Measurements from ENCODE around the gene ID4. TPM values are rescaled to one million over a fixed set of nuclear protein-coding genes. Genes with fewer than 3 reads are reported as not detected.

ID4 gene
- total and polyA plus RNA-seq, 11 donors = 1.5 to 29.6 (median 2.9) TPM

- no peak for ATAC-seq
- DNase-seq = no peak
- WGBS, 4 donors = 73 to 81% (median 78%) methylated on average over 2 of the region's 2 CpGs
- TF ChIP-seq POLR2A (IDR thresholded peaks at IDR 0.05) = no peak
- no peak for TF ChIP-seq CTCF (IDR thresholded peaks at IDR 0.05)
- H3K27ac ChIP-seq = no peak overlapping the region
- no peak overlapping the region for H3K4me3 ChIP-seq
- peaks cover 0 to 11% (median 0%) of the 10 kb centered on the region in 12 donors for H3K9me3 ChIP-seq
- intact Hi-C loops (cut with DNase I) = loop anchor here in 1 of 10 donors (10.0 kb wide), 1 partner anchor 236 kb away; no protein-coding TSS in a partner anchor
- no peaks in the 10 kb centered on the region for H3K36me3 ChIP-seq
- H3K4me1 ChIP-seq = no peaks in the 10 kb centered on the region
- H3K27me3 ChIP-seq = peaks cover 0 to 3% (median 0%) of the 10 kb centered on the region in 9 donors
Measured at GRCh38 chr6:19818805-19819204, 18.4 kb upstream of the ID4 start.

- TF ChIP-seq CTCF (IDR thresholded peaks at IDR 0.05) (no peak), POLR2A (IDR thresholded peaks at IDR 0.05) (no peak)
- peaks cover 0 to 3% (median 0%) of the 10 kb centered on the region in 9 donors for H3K27me3 ChIP-seq
- H3K36me3 ChIP-seq = no peaks in the 10 kb centered on the region
- WGBS, 4 donors = 77 to 87% (median 83%) methylated on average over 6 of the region's 6 CpGs
- H3K9me3 ChIP-seq = peaks cover 0 to 6% (median 0%) of the 10 kb centered on the region in 12 donors
- DNase-seq (no peak), ATAC-seq (no peak)
- H3K27ac ChIP-seq = peak overlapping the region in 1 of 12 donors; percentile 25
- intact Hi-C loops (cut with DNase I) = no loop called here
- no peak overlapping the region for H3K4me3 ChIP-seq
- no peaks in the 10 kb centered on the region for H3K4me1 ChIP-seq
Measured at GRCh38 chr6:19824058-19824807, 12.9 kb upstream of the ID4 start.

GRCh38 chr6:19827247-19827646 is 9.9 kb upstream of the ID4 start:
- Histone ChIP-seq H3K4me3 (no peak overlapping the region), H3K27ac (no peak overlapping the region), H3K27me3 (peaks cover 0 to 3% (median 0%) of the 10 kb centered on the region in 9 donors), H3K9me3 (peaks cover 0 to 6% (median 0%) of the 10 kb centered on the region in 12 donors), H3K36me3 (no peaks in the 10 kb centered on the region), H3K4me1 (no peaks in the 10 kb centered on the region)
- ATAC-seq (no peak), DNase-seq (no peak)
- WGBS, 4 donors = 90 to 96% (median 92%) methylated on average over 5 of the region's 5 CpGs
- TF ChIP-seq POLR2A (IDR thresholded peaks at IDR 0.05) (no peak), CTCF (IDR thresholded peaks at IDR 0.05) (no peak)
- intact Hi-C loops (cut with DNase I) = no loop called here

- Histone ChIP-seq H3K27me3 (peaks cover 0 to 3% (median 0%) of the 10 kb centered on the region in 9 donors), H3K9me3 (peaks cover 0 to 6% (median 0%) of the 10 kb centered on the region in 12 donors), H3K4me3 (no peak overlapping the region), H3K27ac (no peak overlapping the region), H3K36me3 (no peaks in the 10 kb centered on the region), H3K4me1 (no peaks in the 10 kb centered on the region)
- DNase-seq (no peak), ATAC-seq (no peak)
- 82 to 92% (median 84%) methylated on average over 1 of the region's 1 CpG for WGBS, 4 donors
- TF ChIP-seq POLR2A (IDR thresholded peaks at IDR 0.05) = no peak
- no peak for TF ChIP-seq CTCF (IDR thresholded peaks at IDR 0.05)
- intact Hi-C loops (cut with DNase I) = no loop called here
Measured at GRCh38 chr6:19827903-19828302, 9.3 kb upstream of the ID4 start.

Measured in heart left ventricle (tissue), 16 donors.